GM18858 (cell line): Measurements from ENCODE around the gene POLG.
"Not testable (repeated sequence)": the region's sequence is repeated elsewhere in the genome, so short reads cannot be mapped to it uniquely, and the experiment has no call there.

Experiments
- ATAC-seq: cut with Tn5 transposase; IDR thresholded peaks from one replicate; pipeline ENCODE4 v1.9.1; 2021; ENCODE audit not compliant: unreplicated experiment

Gene POLG

DNA sequence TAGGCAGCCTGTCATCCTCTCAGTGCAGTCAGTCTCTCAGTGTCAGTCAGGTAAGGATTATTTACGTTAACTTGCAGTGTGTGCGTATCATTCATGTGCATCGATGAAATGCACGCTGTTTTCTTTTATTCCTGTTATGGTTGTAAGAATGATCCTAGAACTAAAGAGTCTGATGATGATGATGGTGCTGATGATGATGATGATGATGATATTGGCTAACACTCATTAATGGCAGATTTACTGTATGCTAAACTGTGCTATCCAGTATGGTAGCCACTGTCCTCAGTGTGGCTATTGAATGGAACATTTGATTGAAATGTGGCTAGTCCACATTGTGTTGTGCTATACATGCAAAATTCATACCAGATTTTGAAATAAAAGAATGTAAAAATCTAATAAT is 51.4 kb downstream of the POLG start:
- ATAC-seq, result no peak

DNA sequence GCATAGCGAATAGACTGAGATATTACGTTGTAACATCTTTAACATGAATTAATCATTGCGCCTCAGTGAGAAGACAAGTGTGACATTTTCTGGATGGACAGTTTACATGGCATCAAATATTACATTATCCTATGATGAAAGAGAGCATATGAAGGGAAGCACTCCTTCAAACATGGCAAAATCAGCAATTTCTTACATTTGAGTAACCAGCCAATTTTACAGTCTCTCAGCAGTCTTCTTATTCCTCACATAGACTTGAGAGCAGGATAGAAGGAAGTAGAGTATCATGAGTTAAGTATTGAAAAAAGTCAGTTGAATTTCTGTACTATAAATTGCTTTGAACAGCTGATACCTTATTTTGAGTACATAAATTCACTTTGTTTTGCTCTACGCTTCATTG is 52.0 kb downstream of the POLG start:
- no peak for ATAC-seq

GRCh38 chr15:89278307-89278706 is 56.3 kb downstream of the POLG start:
- no peak for ATAC-seq

DNA sequence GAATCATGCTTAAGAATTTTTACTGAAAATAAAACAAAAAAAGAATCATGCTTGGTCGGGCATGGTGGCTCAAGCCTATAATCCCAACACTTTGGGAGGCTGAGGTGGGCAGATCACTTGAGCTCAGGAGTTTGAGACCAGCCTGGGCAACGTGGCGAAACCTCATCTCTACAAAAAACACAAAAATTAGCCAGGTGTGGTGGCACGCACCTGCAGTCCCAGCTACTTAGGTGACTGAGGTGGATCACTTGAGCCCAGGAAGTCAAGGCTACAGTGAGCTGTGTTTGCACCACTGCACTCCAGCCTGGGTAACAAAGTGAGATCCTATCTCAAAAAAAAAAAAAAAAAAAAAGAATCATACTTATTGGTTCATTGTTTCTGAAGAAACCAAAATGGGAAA is 57.3 kb downstream of the POLG start:
- ATAC-seq, result not testable (repeated sequence)
